HUES6 (cell line): Measurements from ENCODE around the gene TPH2.

ENCODE experiments used
- H3K27ac ChIP-seq: 2 replicates; pipeline ENCODE4 v1.7.0; 2013; ENCODE audit warnings: low read depth, mild to moderate bottlenecking, low read length, inconsistent platforms
- H3K27me3 ChIP-seq: 2 replicates; pipeline ENCODE4 v1.6.1; 2013; ENCODE audit warnings: low read length; ENCODE audit not compliant: control insufficient read depth, insufficient read depth
- H3K36me3 ChIP-seq: 2 replicates; pipeline ENCODE4 v1.6.1; 2013; ENCODE audit warnings: low read length; ENCODE audit not compliant: control insufficient read depth, insufficient read depth
- H3K4me1 ChIP-seq: 2 replicates; pipeline ENCODE4 v1.6.1; 2013; ENCODE audit warnings: low read length; ENCODE audit not compliant: control insufficient read depth, insufficient read depth
- H3K4me3 ChIP-seq: 2 replicates; pipeline ENCODE4 v1.5.1; 2013; ENCODE audit warnings: low read depth, low read length
- H3K9ac ChIP-seq: one replicate; pipeline ENCODE4 v1.6.1; 2013; ENCODE audit warnings: mild to moderate bottlenecking, low read length
- H3K9me3 ChIP-seq: 2 replicates; pipeline ENCODE4 v1.6.1; 2013; ENCODE audit warnings: low read depth, low read length; ENCODE audit not compliant: control insufficient read depth, insufficient read depth

The TPH2 gene

DNA sequence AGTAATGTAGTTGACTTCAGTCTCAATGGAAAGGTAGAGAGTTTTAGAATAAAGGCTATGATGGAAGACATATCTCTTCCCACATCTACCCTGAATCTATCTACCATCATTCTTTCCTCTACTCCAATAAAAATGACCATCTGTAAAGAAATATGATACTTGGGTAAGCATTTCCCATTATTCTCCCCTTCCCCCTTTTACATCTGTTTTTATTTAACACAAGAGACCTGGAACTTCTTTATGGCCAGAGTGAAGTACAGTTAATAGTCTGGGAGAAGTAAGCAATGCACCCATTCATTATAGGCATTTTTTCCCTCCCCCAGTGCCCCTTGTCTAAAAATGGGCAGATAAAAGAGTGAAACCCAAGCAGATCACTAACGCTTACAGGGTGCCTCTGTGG is 6.5 kb downstream of the TPH2 start:
- no peak overlapping the region for H3K4me3 ChIP-seq
- no peaks in the 10 kb centered on the region for H3K27me3 ChIP-seq
- H3K36me3 ChIP-seq = no peaks in the 10 kb centered on the region
- no peaks in the 10 kb centered on the region for H3K9me3 ChIP-seq
- H3K9ac ChIP-seq = no peak overlapping the region
- peaks cover 56% of the 10 kb centered on the region for H3K4me1 ChIP-seq
- no peak overlapping the region for H3K27ac ChIP-seq

DNA sequence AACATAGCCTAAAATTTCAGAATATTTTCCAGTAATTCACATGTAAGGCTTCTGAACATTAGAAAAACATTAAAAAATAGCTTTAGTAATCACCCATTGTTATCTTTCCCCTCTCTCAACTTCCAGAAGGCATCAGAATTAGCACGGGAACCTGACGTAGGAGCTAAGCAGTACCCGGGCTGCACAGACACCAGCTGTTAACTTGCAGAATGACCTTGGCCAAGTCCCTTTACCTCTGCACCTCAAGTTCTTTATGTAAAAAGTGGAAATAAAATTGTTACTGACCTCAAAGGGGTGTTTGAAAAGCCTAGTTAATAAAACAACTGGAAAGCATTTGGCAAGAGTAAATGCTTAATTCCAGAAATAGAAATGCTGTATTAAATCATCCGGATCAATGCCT is 7.2 kb downstream of the TPH2 start:
- H3K27ac ChIP-seq = no peak overlapping the region
- H3K27me3 ChIP-seq = no peaks in the 10 kb centered on the region
- peaks cover 63% of the 10 kb centered on the region for H3K4me1 ChIP-seq
- no peak overlapping the region for H3K4me3 ChIP-seq
- no peaks in the 10 kb centered on the region for H3K9me3 ChIP-seq
- H3K36me3 ChIP-seq = no peaks in the 10 kb centered on the region
- H3K9ac ChIP-seq = no peak overlapping the region

DNA sequence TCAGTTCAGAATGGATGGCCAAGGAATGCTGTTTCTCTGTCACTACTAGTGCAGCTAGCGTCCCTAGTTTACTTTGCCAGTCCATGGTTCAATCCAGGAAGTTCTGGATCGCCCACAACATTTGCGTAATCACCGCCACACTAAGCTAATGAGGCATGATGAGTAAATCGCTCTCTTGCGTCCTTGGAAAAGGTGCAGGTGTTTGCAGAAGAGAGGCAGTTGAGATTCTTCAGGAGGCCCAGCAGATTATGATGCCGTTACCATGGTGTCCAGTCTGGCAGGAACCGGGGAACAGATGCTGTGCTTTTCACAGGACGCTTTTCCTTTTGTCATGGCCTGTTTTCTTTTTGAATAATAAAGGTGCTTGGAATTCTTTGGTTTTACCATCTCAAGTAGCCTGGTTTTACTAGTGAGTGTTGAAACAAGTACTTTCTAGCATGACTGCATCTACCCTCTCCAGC is 9.0 kb downstream of the TPH2 start:
- peak overlapping the region; percentile 10 for H3K4me3 ChIP-seq
- no peaks in the 10 kb centered on the region for H3K9me3 ChIP-seq
- peak overlapping the region; percentile 23 for H3K9ac ChIP-seq
- H3K27ac ChIP-seq = peak overlapping the region; percentile 29
- no peaks in the 10 kb centered on the region for H3K27me3 ChIP-seq
- H3K36me3 ChIP-seq = no peaks in the 10 kb centered on the region
- H3K4me1 ChIP-seq = peaks cover 55% of the 10 kb centered on the region

DNA sequence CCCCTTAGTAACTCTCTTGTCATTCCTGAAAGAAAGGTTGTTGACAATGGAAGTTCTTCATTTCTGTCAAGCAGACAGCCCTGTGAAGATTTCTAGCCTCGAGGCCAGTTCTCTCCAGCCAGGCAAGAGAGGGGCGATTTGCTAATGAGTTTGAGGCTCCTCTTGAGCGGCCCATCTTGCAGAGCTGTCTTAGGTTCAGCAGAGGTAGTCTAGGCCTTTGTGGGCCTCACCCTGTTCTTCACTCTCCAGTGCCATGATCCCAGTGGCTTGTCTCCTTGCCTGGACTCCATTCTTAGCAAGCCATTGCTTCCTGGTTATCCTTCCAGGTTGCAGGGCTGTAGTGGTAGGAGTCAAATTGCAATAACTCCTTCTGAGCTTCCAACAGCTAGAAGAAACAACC is 9.7 kb downstream of the TPH2 start:
- Histone ChIP-seq H3K4me1 (peaks cover 60% of the 10 kb centered on the region), H3K36me3 (no peaks in the 10 kb centered on the region), H3K27ac (peak overlapping the region; percentile 79), H3K27me3 (no peaks in the 10 kb centered on the region), H3K9ac (peak overlapping the region; percentile 29), H3K9me3 (no peaks in the 10 kb centered on the region), H3K4me3 (no peak overlapping the region)

DNA sequence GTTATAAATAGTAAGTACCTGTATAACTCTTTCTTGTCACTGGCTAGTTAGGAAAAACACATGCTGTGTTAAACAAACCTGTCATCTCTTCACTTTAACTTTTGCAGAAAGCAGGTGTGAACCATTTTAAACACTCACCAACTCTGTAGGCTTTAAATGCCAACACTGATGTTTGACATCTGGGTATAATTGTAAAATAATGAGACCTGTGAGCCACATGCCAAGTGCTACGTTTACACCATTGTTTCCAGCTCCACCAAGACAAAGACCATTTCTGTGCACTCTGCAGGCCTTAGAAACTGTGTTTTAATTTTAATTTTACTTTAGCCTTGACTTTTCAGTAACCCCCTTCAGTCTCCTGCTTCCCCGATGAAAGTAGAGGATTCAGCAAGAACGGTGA is 11.0 kb downstream of the TPH2 start:
- Histone ChIP-seq H3K4me3 (no peak overlapping the region), H3K27ac (peak overlapping the region; percentile 79), H3K36me3 (no peaks in the 10 kb centered on the region), H3K9ac (no peak overlapping the region), H3K9me3 (no peaks in the 10 kb centered on the region), H3K4me1 (peaks cover 66% of the 10 kb centered on the region), H3K27me3 (no peaks in the 10 kb centered on the region)

DNA sequence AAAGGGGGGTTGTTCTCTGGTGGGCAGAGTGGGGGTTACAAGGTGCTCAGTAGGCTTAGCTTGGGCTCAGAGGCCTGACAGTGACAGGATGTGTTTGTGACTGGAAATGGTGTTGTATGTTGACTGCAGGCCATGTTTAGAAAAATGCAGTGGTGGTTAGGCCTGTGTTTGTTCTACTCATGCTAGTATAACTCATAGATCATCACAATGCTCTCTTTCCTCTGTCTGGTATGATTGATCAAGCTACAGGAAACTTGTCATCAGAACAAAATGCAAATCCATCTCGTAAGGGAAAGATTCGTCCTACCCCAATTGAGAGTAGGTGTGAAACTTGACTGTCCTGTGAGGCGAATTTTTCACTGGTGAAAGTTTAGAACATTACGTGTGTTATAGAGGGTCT is 11.8 kb downstream of the TPH2 start:
- peaks cover 59% of the 10 kb centered on the region for H3K4me1 ChIP-seq
- no peak overlapping the region for H3K27ac ChIP-seq
- H3K9ac ChIP-seq = no peak overlapping the region
- no peaks in the 10 kb centered on the region for H3K9me3 ChIP-seq
- no peak overlapping the region for H3K4me3 ChIP-seq
- H3K36me3 ChIP-seq = no peaks in the 10 kb centered on the region
- H3K27me3 ChIP-seq = no peaks in the 10 kb centered on the region

DNA sequence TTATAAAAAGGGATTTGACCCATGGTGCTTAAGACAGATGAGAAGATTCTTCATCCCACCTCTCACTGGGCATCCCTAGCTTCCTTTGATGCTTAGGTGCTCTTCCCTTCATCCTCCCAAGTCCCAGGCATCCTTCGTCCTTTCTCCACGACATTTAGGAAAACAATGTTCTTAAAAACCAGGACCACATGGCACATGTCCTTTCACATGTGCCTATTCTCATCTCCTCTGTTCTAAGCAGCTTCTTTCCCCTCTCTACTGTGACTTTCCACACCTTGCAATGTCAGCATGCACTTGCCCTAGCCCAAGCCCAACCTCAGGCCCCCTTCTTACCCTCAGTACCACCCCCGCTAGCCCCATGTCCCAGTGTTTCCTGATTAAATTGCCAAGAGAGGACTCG is 12.2 kb downstream of the TPH2 start:
- no peaks in the 10 kb centered on the region for H3K27me3 ChIP-seq

DNA sequence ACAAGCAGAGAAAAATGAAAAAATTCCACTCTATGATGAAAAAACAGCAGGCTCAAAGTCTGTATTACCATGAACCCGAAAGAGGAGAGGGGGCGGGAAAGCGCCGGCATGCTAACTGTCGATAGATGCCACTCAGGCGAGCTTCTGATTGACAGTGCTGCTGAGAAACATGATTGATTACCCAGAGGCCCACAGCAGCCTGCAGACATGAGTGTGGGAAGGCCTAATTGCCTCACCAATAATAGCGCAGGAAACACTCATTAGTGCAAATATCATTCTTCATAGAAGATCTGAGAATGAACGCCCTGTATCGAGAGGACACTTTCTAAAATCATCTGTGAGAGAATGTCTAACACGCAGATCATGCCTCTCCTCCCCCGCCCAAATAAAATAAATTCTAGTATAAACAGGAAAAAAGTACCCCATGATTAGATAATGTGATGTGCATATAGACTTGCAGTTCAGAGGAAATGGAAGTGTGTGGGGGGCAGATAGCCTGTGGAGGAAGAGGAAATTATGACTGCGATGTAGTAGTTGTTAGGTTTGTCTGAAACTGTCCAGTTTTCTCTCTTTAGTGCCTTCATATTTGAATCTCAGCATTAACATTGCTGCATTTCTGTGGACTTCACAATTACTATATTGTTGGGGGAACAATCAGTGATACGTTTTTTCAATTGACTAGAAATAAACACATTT is 15.6 kb downstream of the TPH2 start:
- H3K27me3 ChIP-seq = no peaks in the 10 kb centered on the region
- H3K36me3 ChIP-seq = no peaks in the 10 kb centered on the region
- H3K4me3 ChIP-seq = no peak overlapping the region
- H3K9ac ChIP-seq = no peak overlapping the region
- no peak overlapping the region for H3K27ac ChIP-seq
- peaks cover 43% of the 10 kb centered on the region for H3K4me1 ChIP-seq
- H3K9me3 ChIP-seq = no peaks in the 10 kb centered on the region

More for the DNA sequence above, 12.2 kb downstream of the TPH2 start:
- H3K4me1 ChIP-seq = peaks cover 58% of the 10 kb centered on the region
- no peak overlapping the region for H3K4me3 ChIP-seq
- no peaks in the 10 kb centered on the region for H3K9me3 ChIP-seq
- no peak overlapping the region for H3K9ac ChIP-seq
- no peaks in the 10 kb centered on the region for H3K36me3 ChIP-seq
- no peak overlapping the region for H3K27ac ChIP-seq

DNA sequence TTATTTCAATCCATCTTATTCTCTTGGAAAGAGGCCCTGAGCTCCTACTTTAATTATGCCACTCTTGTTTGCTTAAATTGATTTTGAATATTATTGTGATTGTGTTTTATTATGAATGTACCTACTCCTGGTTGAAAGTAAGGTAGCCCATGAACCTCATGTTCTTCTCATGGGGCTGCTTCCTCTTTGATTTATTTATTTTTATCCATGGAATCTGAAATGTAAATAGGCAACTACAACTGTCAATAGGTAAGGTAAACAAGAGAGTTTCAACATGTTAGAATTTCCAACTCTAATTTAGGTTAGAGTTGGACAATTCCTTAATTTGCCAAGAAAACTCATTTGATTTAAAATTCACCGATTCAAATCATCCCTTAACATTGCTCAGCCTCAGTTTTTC is 16.2 kb downstream of the TPH2 start:
- Histone ChIP-seq H3K27ac (no peak overlapping the region), H3K4me3 (no peak overlapping the region), H3K9ac (no peak overlapping the region), H3K27me3 (no peaks in the 10 kb centered on the region), H3K36me3 (no peaks in the 10 kb centered on the region), H3K9me3 (no peaks in the 10 kb centered on the region), H3K4me1 (peaks cover 43% of the 10 kb centered on the region)

DNA sequence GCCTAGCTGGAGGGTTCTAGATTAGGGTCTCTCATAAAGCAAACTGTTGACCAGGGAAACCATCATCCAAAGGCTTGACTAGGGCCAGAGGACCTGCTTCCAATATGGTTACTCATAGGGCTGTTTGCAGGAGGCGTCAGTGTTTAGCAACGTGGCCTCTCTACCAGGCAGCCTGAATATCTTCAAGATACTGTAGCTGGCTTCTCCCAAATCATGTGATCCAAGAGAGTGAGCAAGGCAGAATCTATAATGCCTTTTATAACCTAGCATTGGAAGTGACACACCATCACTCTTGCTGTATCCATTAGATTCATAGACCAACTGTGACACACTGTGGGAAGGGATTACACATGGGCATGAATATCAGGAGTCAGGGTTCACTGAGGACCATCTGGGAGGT is 17.3 kb downstream of the TPH2 start:
- H3K27ac ChIP-seq = no peak overlapping the region
- H3K36me3 ChIP-seq = no peaks in the 10 kb centered on the region
- no peak overlapping the region for H3K4me3 ChIP-seq
- no peaks in the 10 kb centered on the region for H3K27me3 ChIP-seq
- H3K9me3 ChIP-seq = no peaks in the 10 kb centered on the region
- peaks cover 34% of the 10 kb centered on the region for H3K4me1 ChIP-seq
- no peak overlapping the region for H3K9ac ChIP-seq

DNA sequence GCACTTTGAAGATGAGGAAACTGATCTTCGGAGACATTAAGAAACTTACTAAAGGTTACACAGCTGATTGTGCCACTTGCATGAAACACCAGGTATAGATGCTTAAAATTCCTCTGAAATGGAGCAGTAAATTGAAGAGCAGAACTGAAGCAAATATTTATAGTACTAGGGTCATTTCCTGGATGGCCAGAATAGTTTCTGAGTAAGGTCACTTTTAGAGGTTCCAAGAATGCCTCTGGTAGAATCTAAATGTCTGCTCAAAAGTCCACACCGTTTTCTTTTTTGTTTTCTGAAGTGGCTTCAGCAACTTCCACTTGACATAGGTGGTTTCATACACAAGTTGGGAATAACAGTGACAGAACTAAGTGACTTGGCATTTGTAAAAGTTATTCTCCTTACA is 19.4 kb downstream of the TPH2 start:
- no peak overlapping the region for H3K27ac ChIP-seq
- H3K4me3 ChIP-seq = no peak overlapping the region
- H3K27me3 ChIP-seq = no peaks in the 10 kb centered on the region
- H3K9ac ChIP-seq = no peak overlapping the region
- H3K36me3 ChIP-seq = no peaks in the 10 kb centered on the region
- peaks cover 27% of the 10 kb centered on the region for H3K4me1 ChIP-seq
- no peaks in the 10 kb centered on the region for H3K9me3 ChIP-seq
